ENCODE data around the gene FBXO44. TPM values are rescaled to one million over a fixed set of nuclear protein-coding genes. Genes with fewer than 3 reads are reported as not detected.

The FBXO44 gene
- total RNA-seq, 1 experiment from 2014 or later: 24.5 TPM

GRCh38 chr1:11697893-11698210 lies 43.2 kb downstream of the FBXO44 start:
- Histone ChIP-seq H2AFZ (ENCODE audit: low read length) (no peak overlapping the region), H2BK120ac (ENCODE audit: low read depth, low read length, poor library complexity, severe bottlenecking) (no peak overlapping the region), H3K27ac (ENCODE audit: insufficient read length, low read depth, low read length) (no peak overlapping the region), H3K14ac (ENCODE audit: insufficient read depth, low read length) (no peak overlapping the region), H3K56ac (ENCODE audit: insufficient read length, low read depth, low read length) (no peak overlapping the region), H3K27me3 (ENCODE audit: insufficient read depth, low read length) (no peaks in the 10 kb centered on the region), H3K79me2 (ENCODE audit: insufficient read depth, low read length) (no peaks in the 10 kb centered on the region; the same call in 1 of the 2 replicates), H3K23ac (ENCODE audit: insufficient read length, low read depth, low read length) (no peak overlapping the region), H3K79me1 (ENCODE audit: insufficient read depth, low read depth, low read length, poor library complexity, severe bottlenecking) (no peaks in the 10 kb centered on the region), H3K23me2 (ENCODE audit: insufficient read length, low read depth, low read length, poor library complexity, severe bottlenecking) (peaks cover 5% of the 10 kb centered on the region), H3K4me1 (ENCODE audit: insufficient read depth, low read length) (peaks cover 10% of the 10 kb centered on the region), H2BK15ac (ENCODE audit: low read depth, low read length) (no peak overlapping the region), H3K4ac (ENCODE audit: low read depth, low read length) (no peak overlapping the region), H3T11ph (ENCODE audit: low read length) (no peak overlapping the region), H2BK5ac (ENCODE audit: insufficient read length, low read length) (no peak overlapping the region), H3K18ac (ENCODE audit: insufficient read length, low read depth, low read length) (no peak overlapping the region), H2AK5ac (ENCODE audit: insufficient read length, low read length) (no peak overlapping the region), H2BK12ac (ENCODE audit: insufficient read length, low read depth, low read length) (no peak overlapping the region), H4K91ac (ENCODE audit: insufficient read length, low read depth, low read length) (no peak overlapping the region), H4K5ac (ENCODE audit: insufficient read length, low read depth, low read length) (no peak overlapping the region), H4K20me1 (ENCODE audit: control insufficient read depth, insufficient read depth, insufficient read length) (peaks cover 8% of the 10 kb centered on the region), H3K4me2 (ENCODE audit: insufficient read depth, insufficient read length, low read length) (no peak overlapping the region), H3K9me3 (ENCODE audit: control insufficient read depth, low read depth, low read length) (no peaks in the 10 kb centered on the region), H3K9ac (ENCODE audit: extremely low read depth, insufficient read length, low read length) (no peak overlapping the region), H4K8ac (replicated peaks; ENCODE audit: insufficient read length, low read depth, low read length) (no peak overlapping the region), H2BK20ac (ENCODE audit: low read depth, low read length, poor library complexity, severe bottlenecking) (no peak overlapping the region)
- DNase-seq: no peak
- Mint-ChIP-seq H3K4me1 (peaks cover 41 to 46% of the 10 kb centered on the region in 2 experiments), H3K9me3 (no peaks in the 10 kb centered on the region), H3K27ac (no peak overlapping the region), H3K27me3 (ENCODE audit: low read depth) (peaks cover 8% of the 10 kb centered on the region), H3K4me3 (no peak overlapping the region), H3K36me3 (ENCODE audit: insufficient read depth in 1 of 3, low read depth in 3 of 3) (peaks cover 0 to 5% (median 0%) of the 10 kb centered on the region in 3 experiments; a peak in 2 of 7 replicates)
- no CpG with 5 or more reads among the region's 5 CpGs for WGBS (ENCODE audit: extremely low coverage, insufficient read length, low lambda C conversion rate)
- TF ChIP-seq CTCF (conservative IDR thresholded peaks at IDR 0.05): no peak

All from H9 (cell line).